Tibial nerve (tissue), 4 donors: ENCODE results near the gene MUC20.

ENCODE experiments used
- CTCF ChIP-seq, 5 experiments: fragments of 200-600 bp in 3 of 5; fragments of 450-650 bp in 2 of 5; sonication (generic) in 3 of 5; IDR thresholded peaks; one replicate each; pipeline ENCODE4 v1.5.1; 2016 to 2019; ENCODE audit warnings: antibody characterized with exemption in 5 of 5, mild to moderate bottlenecking in 3 of 5, moderate library complexity in 2 of 5
- EP300 ChIP-seq, 2 donors: sonication (generic); formaldehyde crosslinking; IDR thresholded peaks; one replicate each; pipeline ENCODE4 v1.6.1; 2017; ENCODE audit warnings: antibody characterized with exemption in 2 of 2, mild to moderate bottlenecking in 1 of 2

- TF ChIP-seq EP300 (IDR thresholded peaks at IDR 0.05): no peak
- no peak for TF ChIP-seq CTCF (IDR thresholded peaks at IDR 0.05)
Measured at GRCh38 chr3:195711813-195712534, 8.8 kb upstream of the MUC20 start.
